HG03280 (cell line): ENCODE measurements around the gene PHLDA2.
A peak's percentile ranks its signal among the peaks of the same experiment; 100 is the strongest.
"Not testable (repeated sequence)": the region's sequence is repeated elsewhere in the genome, so short reads cannot be mapped to it uniquely, and the experiment has no call there.

ENCODE experiments used
- ATAC-seq: cut with Tn5 transposase; IDR thresholded peaks from one replicate; pipeline ENCODE4 v1.9.1; 2021; ENCODE audit warnings: mild to moderate bottlenecking, moderate library complexity; ENCODE audit not compliant: unreplicated experiment

The PHLDA2 gene

DNA sequence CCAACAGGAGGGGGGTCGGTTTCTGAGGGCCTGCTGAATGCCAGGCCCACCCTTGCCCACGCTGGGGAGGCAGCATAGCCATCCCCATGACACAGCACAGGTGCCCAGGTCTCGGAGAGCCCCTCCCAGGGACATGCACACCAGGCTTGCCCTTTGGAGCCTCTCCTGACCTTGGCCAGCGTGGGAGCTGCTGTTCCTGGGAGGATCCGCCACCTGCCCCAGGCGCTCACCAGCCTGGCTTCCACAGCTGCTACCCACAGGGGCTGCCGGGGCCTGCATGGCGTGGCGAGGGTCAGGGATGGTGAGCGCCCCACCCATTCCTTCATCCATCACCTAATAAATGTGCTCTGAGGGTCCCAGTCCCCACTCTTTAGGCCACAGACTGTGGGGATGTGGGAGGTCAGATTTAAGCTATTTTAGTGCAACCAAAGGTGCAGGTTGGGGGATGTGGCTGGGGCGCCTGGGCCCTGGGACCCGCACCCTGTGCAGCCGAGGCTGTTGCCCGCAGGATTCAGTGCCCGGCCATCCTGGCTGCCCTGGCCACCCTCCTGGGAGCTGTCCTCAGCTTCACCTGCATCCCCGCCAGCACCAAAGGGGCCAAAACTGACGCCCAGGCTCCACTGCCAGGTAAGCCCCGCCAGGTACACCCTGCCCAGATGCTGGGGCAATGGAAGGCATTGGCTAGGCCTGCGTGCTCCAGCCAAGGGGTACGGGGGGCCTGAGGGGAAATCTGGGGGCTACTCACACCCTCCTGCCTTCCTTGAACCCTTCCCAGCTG lies 12.9 kb downstream of the PHLDA2 start:
- ATAC-seq, result no peak

DNA sequence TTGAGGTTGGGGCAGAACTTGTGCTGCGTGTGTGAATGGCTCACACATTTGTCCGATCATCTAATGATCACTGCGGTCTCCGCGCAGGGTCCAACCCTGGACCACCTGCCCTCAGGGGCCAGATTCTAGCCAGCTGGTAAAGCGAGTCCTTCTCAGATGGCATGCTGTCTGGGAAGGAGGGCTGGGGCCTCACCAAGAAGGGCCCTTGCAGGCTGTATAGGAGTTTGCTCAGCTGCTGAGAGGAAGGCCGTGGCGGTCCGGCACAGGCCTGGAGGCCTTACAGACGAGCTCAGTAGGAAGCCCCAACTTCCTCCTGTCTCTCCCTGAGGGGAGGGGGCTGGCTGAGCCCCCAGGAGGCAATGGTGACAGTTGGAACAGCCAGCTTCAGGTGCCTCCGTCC lies 13.7 kb downstream of the PHLDA2 start:
- ATAC-seq, result no peak

GRCh38 chr11:2914455-2915195 lies 14.6 kb downstream of the PHLDA2 start:
- ATAC-seq, result no peak

- no peak for ATAC-seq
Measured at GRCh38 chr11:2913776-2914175, 15.4 kb downstream of the PHLDA2 start.

GRCh38 chr11:2913019-2913431 lies 16.2 kb downstream of the PHLDA2 start:
- ATAC-seq, result no peak

GRCh38 chr11:2912498-2912897 lies 16.7 kb downstream of the PHLDA2 start:
- no peak for ATAC-seq

DNA sequence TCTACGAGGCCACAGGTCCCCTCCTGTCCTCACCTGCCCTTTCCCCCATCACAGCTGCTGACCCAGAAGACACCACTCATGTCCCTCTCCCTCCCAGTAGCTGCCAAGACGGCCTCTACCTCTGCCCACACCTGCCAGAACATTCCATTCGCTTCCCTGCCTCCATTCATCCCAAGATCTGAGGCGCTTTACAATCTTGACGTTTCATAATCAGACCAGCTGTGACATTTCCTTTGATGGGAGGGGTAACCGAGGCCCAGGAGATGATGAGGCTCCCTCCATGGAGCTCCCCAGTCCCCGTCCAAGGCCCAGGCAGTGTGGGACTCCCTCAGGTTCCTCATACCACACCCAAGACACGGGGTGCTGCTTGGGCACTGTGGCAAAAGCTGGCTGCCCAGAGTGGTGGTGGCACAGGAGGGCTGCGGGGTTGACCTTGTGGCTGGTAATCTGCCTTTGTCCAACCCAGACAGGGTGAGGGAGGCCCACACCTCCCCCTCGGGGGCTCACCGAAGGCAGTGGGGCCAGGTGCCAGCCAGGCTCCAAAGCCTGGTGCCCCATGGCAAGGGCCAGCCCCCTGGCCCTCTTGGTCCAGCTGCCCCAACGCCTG lies 17.3 kb downstream of the PHLDA2 start:
- ATAC-seq, result no peak

GRCh38 chr11:2911088-2911784 lies 18.0 kb downstream of the PHLDA2 start:
- no peak for ATAC-seq

GRCh38 chr11:2910401-2910955 lies 18.7 kb downstream of the PHLDA2 start:
- ATAC-seq, result no peak

DNA sequence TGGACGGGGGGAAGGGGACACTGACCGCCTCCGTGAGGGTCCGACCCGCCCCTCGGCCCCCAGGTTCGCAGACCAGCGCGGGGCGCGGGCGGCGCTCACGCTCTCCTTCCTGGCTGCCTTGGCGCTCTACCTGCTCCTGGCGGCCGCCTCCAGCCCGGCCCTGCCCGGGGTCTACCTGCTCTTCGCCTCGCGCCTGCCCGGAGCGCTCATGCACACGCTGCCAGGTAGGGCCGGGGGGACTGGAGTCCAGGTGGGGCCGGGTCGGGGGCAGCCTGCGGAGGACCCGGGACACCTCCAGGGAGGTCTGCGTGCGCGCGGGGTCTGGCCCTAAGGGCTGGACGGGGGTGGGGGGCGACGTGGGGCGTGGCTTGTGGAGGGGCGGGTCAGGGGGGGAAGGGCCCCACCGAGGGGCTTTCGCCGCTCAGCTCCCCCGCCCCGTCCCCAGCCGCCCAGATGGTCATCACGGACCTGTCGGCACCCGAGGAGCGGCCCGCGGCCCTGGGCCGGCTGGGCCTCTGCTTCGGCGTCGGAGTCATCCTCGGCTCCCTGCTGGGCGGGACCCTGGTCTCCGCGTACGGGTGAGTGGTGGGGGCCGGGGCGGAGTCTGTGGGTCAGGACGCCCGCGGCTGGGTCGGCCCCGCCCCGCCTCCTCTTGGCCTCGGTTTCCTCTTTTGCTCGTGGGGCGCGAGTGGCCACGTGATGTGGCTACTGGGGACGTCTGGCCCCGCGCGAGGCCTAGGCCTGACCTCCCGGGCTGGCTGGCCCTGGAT lies 19.9 kb downstream of the PHLDA2 start:
- no peak for ATAC-seq

GRCh38 chr11:2908130-2908529 lies 21.1 kb downstream of the PHLDA2 start:
- no peak for ATAC-seq

DNA sequence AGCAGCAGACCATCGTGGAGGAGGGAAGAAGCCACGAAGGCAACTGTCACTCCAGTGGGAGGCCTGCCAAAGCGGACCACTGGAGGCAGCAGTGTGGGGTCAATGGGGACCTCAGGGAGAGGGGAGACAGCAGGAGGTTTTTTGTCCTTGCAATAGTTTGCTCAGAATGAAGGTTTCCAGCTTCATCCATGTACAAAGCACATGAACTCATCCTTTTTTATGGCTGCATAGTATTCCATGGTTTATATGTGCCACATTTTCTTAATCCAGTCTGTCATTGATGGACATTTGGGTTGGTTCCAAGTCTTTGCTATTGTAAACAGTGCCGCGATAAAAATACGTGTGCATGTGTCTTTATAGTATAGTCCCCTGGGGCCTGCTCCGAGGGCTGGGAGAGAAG lies 23.9 kb downstream of the PHLDA2 start:
- not testable (repeated sequence) for ATAC-seq

DNA sequence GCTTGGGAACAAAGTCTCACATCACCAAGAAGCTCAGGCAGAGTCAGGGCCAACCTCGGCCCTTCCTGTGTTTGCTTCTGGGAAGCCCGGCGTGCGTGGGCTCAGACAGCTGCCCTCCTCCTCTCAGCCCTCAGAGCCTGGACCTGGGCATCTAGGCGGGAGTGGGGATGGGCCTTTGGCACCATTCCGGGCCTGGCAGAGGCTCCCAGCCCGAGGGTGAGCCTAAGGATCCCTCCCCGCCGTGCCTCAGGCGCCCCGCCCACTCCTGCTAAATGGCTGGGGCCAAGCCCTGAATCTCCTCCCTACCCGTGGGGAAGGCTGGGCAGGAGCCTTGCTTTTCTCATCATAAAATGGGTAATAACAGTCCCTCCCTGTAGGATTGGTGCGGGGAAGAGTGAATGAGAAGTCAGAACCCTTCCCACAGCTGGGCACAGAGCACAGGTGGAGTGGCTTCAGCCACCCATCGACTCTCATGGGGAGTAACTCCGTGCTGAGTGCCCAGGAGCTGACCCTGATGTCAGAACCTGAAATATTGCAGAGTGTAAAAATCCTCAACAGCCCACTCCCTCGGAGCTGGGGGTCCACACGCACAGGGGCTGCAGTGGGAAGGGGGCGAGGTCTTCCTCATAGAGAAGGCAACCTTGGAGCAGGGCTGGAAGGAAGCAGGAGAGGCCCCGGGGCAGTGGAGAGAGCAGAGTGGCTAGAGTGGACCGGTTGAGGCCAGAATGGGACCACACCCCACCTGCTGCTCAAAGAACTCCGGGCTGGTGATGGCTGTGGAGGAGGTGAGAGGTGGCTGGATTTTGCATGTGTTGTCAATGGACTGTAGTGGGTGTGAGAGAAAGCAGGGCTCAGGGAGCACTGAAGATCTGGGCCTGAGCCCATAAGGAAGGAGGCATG lies 24.8 kb downstream of the PHLDA2 start:
- ATAC-seq, result no peak

DNA sequence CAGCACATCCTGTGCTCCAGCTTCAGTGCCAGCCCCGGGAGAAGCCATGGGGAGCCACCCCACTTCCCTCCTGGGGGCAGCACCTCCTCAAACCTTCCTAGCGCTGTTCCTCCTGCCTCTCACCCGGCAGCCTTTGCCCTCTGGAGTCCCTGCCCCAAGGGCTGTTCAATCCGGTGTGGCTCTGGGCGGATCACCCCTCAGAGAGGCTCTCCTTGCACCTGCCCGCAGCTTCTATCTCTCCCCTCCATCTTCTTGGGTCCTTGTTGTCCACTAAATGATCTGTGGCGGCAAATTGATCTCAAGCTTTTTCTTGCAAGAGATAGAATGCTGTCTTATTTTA lies 25.6 kb downstream of the PHLDA2 start:
- no peak for ATAC-seq

GRCh38 chr11:2902784-2903671 lies 26.2 kb downstream of the PHLDA2 start:
- no peak for ATAC-seq

- ATAC-seq, result peak; percentile 97
Measured at GRCh38 chr11:2901854-2902783, 27.1 kb downstream of the PHLDA2 start.

DNA sequence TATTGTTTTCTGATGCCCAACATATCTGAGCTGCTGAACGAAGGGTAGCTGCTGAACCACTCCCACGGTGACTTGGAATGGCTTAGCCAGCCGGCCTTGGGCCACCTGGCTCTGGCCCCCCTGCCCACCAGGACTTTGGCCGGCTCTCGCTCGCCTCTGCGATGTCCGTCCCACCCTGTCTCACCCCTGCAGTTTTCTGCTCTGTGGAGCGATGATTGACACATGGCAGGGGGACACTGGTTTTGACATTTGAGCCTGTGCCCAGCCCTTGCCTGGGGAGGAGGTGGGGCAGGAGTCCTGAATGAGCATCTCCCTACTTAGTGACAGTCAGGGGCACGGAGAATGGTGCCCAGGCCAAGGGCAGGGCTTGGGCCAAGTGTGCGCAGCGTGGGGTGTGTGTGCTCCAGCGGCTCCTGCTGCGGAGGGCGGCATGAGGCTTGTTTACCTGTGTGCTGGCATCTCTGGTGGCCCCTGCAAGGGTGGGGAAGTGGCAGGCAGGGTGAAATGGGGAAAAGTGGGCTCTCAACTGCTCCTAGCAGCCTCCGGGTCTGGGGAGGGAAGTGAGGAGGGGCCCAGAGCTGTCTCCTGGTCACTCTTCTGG lies 27.9 kb downstream of the PHLDA2 start:
- ATAC-seq, result no peak
